Kidney epithelial cell (primary cell): ENCODE results near the gene SLC43A2. TPM values are rescaled to one million over a fixed set of nuclear protein-coding genes. Genes with fewer than 3 reads are reported as not detected.
"Not testable (repeated sequence)": the region's sequence is repeated elsewhere in the genome, so short reads cannot be mapped to it uniquely, and the experiment has no call there.

Source experiments
- DNase-seq: peaks from one replicate; pipeline ENCODE4 v3.0.0-alpha.2; 2010; ENCODE audit warnings: low read depth
- H3K27me3 ChIP-seq: 2 replicates; pipeline ENCODE4 v1.6.0; 2011; ENCODE audit warnings: low read length; ENCODE audit not compliant: control insufficient read depth, insufficient read depth
- H3K36me3 ChIP-seq: 2 replicates; pipeline ENCODE4 v1.5.1; 2011; ENCODE audit warnings: low read length; ENCODE audit not compliant: control insufficient read depth, insufficient read depth
- H3K4me3 ChIP-seq: 2 replicates; pipeline ENCODE4 v1.5.1; 2011; ENCODE audit warnings: low read depth, mild to moderate bottlenecking, control low read depth, low read length
- CTCF ChIP-seq: IDR thresholded peaks from 2 replicates; pipeline ENCODE4 v1.5.1; 2011; ENCODE audit warnings: mild to moderate bottlenecking, moderate library complexity, low read length, control low read depth, inconsistent platforms; ENCODE audit not compliant: insufficient read depth, poor library complexity, severe bottlenecking
- total RNA-seq: library from RNA; depleted of rRNA; stranded (reverse); fragments of >200 nt; gene quantifications from 2 replicates; pipeline ENCODE4 v1.2.3, GENCODE V29; 2015

Gene SLC43A2
- total RNA-seq, 1 donor from 2014 or later = 9.1 TPM

- no peak for DNase-seq
- Histone ChIP-seq H3K36me3 (no peaks in the 10 kb centered on the region), H3K27me3 (no peaks in the 10 kb centered on the region), H3K4me3 (no peak overlapping the region)
- TF ChIP-seq CTCF = no peak
Observed at GRCh38 chr17:1563786-1564613, 64.6 kb downstream of the SLC43A2 start.

- H3K27me3 ChIP-seq, H3K36me3 ChIP-seq, DNase-seq, H3K4me3 ChIP-seq: not testable (repeated sequence)
Observed at GRCh38 chr17:1563471-1563785, 65.2 kb downstream of the SLC43A2 start.

DNA sequence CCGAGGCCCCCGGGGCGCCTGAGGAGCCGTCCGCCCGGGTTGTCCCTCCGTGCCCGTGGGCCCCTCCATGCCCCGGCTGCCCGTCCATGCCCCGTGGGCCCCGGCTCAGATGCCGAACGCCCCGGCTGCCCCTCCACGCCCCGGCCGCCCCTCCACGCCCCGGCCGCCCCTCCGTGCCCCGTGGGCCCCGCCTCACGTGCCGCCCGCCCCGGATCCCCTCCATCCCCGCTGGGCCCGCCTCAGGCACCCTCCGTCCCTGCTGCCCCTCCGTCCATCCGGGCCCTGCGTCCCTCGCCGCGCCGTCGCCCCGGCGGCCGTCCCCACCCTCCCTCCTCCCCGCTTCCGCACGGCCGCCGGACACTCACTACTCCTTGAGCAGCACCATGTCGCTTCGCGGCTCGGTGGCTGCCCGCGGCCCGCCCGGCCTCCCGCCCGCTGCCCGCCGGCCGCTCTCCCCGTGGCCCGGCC is 66.4 kb downstream of the SLC43A2 start:
- no peak for TF ChIP-seq CTCF
- H3K27me3 ChIP-seq = no peaks in the 10 kb centered on the region
- DNase-seq = no peak
- no peaks in the 10 kb centered on the region for H3K36me3 ChIP-seq
- H3K4me3 ChIP-seq = peak overlapping the region; percentile 84

DNA sequence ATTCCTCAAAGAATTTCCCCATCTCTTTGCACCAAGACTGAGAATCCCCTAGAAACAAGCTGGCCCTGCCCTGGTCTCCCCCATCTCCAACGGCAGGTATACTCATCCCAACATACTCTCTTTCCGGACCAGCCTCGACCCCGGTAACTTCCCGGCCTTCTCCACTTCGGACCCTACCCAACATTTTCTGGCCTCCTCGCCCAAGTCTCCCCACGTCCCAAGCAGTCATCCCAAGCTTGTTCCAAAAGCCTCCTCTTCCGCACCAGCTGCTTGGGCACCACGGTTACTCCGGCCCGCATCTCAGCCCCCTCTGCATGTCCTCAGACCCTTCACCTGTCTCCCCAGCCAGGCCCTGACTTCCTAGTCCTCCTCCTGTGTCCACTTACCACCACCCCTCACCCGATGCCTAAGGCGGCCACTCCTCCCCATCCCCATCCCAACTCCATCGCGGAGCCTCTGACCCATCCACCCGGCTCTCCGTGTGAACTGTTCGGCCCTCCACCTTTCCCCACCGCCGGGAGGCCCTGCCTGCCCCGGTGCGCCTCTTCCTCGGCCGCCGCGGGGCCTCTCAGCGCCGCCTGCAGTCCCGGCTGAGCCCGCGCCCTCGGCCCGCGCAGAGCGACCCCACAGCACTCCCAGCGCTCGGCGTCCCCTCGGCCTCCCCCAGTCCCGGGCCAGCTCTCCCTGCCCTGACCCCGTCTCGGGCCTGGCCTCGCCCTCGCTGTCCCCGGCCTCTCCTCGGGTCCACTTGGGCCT is 67.0 kb downstream of the SLC43A2 start:
- Histone ChIP-seq H3K36me3 (no peaks in the 10 kb centered on the region), H3K4me3 (peak overlapping the region; percentile 84), H3K27me3 (no peaks in the 10 kb centered on the region)
- TF ChIP-seq CTCF = no peak
- DNase-seq = no peak

GRCh38 chr17:1560858-1561355 is 67.7 kb downstream of the SLC43A2 start:
- H3K36me3 ChIP-seq = no peaks in the 10 kb centered on the region
- H3K27me3 ChIP-seq = no peaks in the 10 kb centered on the region
- H3K4me3 ChIP-seq = peak overlapping the region; percentile 84
- DNase-seq = no peak
- TF ChIP-seq CTCF = no peak

DNA sequence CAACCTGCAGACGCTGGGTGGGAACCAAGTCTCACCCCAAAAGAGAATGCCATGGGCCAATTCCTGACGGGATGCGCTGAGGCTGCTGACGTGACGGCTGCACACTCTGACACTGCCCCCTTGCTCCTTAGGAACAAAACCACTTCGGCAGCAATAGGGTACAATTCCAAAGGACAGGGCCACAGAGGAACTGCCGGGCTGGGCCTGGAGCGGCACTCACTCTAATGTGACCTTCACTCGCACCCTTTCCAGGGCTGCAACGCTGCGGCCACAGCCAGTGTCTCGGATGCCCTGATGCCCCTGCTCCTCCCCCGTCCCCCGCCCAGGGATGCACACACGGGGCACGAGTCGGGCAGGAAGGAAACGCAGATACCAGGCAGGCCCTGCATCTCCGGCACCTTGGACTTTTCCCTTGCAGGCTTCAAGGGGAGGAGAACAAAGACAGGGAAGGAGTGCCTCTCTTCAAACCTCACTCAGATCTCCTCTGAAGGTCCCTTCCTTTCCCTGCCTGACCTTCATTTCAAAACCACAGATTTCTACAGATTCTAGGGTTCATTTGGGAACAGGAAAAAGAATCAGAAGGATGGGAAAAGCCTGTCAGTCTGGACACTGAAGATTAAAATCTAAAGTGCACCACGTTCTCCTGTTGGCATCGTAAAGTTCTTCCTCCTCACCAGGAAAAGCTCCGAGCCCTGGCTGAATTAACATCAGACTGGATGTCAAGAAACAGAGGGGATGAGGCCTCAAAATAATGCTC is 68.4 kb downstream of the SLC43A2 start:
- DNase-seq = no peak
- TF ChIP-seq CTCF = no peak
- Histone ChIP-seq H3K4me3 (no peak overlapping the region), H3K27me3 (no peaks in the 10 kb centered on the region), H3K36me3 (no peaks in the 10 kb centered on the region)
